Body of pancreas (tissue), 4 donors: Measurements from ENCODE around the gene HID1.

Experiments used
- CTCF ChIP-seq, 7 experiments: fragments of 450-650 bp in 4 of 7; fragments of 200-600 bp in 3 of 7; sonication (generic) in 3 of 7; IDR thresholded peaks; one replicate each; pipeline ENCODE4 v1.5.1; 2016 to 2019; ENCODE audit warnings: antibody characterized with exemption in 7 of 7
- POLR2A ChIP-seq, 3 donors: fragments of 450-650 bp; IDR thresholded peaks; one replicate each; pipeline ENCODE4 v1.6.1; 2016; ENCODE audit warnings: antibody characterized with exemption in 3 of 3, mild to moderate bottlenecking in 2 of 3

- TF ChIP-seq CTCF (IDR thresholded peaks at IDR 0.05) (no peak), POLR2A (IDR thresholded peaks at IDR 0.05) (no peak)
These were observed 69.5 kb downstream of the HID1 start for GRCh38 chr17:74903034-74903433.
